ENCODE measurements around the gene AKAP7.
"Not testable (repeated sequence)": the region's sequence is repeated elsewhere in the genome, so short reads cannot be mapped to it uniquely, and the experiment has no call there.

AKAP7 gene

DNA sequence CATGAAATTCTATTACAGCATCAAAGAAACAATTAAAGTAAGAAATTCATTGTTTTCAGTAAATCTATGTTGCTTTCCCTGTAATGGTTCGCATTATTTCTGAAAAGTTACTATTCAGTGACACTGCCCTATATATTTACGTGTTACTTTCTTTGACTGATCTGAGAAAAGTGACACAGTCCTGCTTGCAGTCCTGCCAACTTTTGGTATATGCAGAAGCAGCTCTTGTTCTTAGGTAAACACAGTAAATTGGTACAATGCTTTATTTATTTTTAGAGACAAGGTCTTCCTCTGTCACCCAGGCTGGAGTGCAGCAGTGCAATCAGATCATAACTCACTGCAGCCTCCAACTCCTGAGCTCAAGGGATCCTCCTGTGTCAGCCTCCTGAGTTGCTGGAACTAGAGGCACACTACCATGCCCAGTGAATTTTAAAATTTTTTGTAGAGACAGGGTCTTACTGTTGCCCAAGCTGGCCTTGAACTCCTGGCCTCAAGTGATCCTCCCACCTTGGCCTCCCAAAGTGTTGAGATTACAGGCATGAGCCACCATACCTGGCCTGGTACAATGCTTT, 151.3 kb downstream of the AKAP7 start:
- FAIRE-seq (no peak), DNase-seq (ENCODE audit: insufficient read length, low spot score) (no peak)

GRCh38 chr6:131288214-131288613, 152.9 kb downstream of the AKAP7 start:
- FAIRE-seq (no peak), DNase-seq (ENCODE audit: insufficient read length, low spot score) (no peak)

- DNase-seq (ENCODE audit: insufficient read length, low spot score) (no peak), FAIRE-seq (no peak)
These were observed 155.7 kb downstream of the AKAP7 start for GRCh38 chr6:131290955-131291354.

- DNase-seq (ENCODE audit: insufficient read length, low spot score) (no peak), FAIRE-seq (no peak)
These were observed 157.1 kb downstream of the AKAP7 start for GRCh38 chr6:131292145-131292938.

- FAIRE-seq (no peak), DNase-seq (ENCODE audit: insufficient read length, low spot score) (no peak)
These were observed 158.2 kb downstream of the AKAP7 start for GRCh38 chr6:131293472-131293911.

DNA sequence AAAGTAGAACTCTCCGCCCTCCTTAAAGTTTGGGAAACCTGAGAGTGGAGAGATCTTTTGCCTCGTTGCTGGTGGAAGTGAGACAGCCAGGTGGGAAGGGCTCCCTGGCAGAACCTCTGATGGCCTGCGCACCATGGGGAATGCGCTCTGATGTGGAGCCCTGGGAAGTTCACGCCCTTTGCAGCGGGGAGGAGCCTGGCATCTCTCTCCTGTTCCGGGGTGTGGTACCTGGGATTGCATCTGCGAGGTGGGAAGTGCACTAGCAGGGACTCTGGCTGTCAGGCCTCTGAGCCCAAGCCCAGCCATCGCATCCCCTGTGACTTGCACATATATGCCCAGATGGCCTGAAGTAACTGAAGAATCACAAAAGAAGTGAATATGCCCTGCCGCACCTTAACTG, 159.8 kb downstream of the AKAP7 start:
- DNase-seq (ENCODE audit: insufficient read length, low spot score) (no peak), FAIRE-seq (no peak)

DNA sequence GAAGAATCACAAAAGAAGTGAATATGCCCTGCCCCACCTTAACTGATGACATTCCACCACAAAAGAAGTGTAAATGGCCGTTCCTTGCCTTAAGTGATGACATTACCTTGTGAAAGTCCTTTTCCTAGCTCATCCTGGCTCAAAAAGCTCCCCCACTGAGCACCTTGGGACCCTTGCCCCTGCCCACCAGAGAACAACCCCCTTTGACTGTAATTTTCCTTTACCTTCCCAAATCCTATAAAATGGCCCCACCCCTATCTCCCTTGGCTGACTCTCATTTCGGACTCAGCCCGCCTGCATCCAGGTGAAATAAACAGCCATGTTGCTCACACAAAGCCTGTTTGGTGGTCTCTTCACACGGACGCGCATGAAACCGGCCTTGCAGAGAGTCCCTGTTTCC, 165.6 kb downstream of the AKAP7 start:
- DNase-seq (ENCODE audit: insufficient read length, low spot score); FAIRE-seq: not testable (repeated sequence)

DNA sequence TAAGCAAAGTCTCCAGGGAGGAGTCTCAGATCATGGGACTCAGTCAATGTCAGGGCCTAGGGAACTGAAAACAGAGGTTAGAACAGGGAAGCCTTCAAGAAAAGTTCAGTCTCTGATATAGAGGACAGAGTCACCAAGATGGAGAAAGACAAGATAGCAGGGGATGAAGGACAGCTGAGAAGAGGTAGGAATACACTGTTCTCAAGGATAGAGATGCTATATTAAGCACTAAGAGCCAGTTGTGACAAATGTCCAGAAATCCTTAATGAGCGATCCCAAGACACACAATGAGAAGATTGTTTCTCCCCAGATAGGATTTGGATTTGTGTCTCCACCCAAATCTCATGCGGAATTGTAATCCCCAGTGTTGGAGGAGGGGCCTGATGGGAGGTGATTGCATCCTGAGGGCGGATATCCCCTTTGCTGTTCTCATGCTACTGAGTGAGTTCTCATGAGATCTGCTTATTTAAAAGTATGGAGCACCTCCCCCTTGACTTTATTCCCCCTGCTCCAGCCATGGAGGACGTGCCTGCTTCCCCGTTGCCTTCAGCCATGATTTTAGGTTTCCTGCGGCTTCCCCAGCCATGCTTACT, 168.2 kb downstream of the AKAP7 start:
- FAIRE-seq, result no peak
- DNase-seq (ENCODE audit: insufficient read length, low spot score), result no peak

- FAIRE-seq (no peak), DNase-seq (ENCODE audit: insufficient read length, low spot score) (no peak)
These were observed 170.0 kb downstream of the AKAP7 start for GRCh38 chr6:131305037-131305850.

- FAIRE-seq (no peak), DNase-seq (ENCODE audit: insufficient read length, low spot score) (no peak)
These were observed 174.2 kb downstream of the AKAP7 start for GRCh38 chr6:131309437-131309836.

DNA sequence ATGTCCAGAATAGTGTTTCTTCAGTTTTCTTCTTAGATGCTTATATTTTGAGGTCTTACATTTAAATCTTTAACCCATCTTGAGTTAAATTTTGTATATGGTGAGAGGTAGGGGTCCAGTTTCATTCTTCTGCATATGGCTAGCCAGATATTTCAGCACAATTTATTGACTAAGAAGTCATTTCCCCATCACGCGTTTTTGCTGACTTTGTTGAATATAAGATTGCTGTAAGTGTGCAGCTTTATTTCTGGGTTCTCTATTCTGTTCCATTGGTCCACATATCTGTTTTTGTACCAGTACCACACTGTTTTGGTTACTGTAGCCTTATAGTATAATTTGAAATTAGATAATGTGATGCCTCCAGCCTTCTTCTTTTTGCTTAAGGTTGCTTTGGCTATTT, 179.6 kb downstream of the AKAP7 start:
- no peak for DNase-seq (ENCODE audit: insufficient read length, low spot score)
- FAIRE-seq, result no peak

DNA sequence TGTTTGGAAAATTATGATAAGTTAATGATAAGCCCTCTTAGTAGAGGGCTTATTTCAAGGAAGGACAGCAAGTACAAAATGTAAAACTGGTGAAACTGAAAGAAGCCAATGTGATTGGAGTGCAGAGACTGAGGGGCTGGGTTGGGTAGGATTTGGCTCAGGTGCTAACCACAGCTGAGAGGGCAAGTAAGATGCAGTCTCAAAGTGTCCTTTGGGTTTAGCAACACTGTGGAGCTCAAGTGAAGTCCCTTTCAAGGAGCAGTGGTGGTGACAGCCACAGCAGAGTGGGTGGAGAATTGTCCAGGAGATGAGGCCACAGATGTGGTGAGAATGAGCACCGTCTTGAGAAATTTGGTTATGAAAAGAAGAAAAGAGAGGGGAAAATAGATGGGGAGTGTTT, 181.4 kb downstream of the AKAP7 start:
- FAIRE-seq (no peak), DNase-seq (ENCODE audit: insufficient read length, low spot score) (no peak)

DNA sequence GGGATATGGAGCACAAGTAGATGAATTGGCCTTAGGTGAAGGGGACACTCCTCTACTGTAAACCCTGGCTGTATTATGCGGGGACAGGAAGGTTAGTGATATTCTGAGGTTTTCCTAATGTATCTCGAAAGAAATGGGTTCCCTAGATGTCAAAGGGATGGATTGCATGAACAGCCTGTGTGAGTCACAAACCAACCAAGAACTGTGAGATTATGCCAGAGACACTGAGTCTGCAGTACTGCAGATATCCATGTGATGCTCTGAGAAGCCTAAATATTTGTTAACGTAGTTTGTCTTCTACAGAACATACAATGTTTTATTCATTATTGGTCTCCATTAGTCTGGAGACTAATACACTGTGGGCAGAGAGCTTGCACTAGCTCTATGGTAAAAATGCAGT, 182.2 kb downstream of the AKAP7 start:
- DNase-seq (ENCODE audit: insufficient read length, low spot score) (no peak), FAIRE-seq (no peak)

DNA sequence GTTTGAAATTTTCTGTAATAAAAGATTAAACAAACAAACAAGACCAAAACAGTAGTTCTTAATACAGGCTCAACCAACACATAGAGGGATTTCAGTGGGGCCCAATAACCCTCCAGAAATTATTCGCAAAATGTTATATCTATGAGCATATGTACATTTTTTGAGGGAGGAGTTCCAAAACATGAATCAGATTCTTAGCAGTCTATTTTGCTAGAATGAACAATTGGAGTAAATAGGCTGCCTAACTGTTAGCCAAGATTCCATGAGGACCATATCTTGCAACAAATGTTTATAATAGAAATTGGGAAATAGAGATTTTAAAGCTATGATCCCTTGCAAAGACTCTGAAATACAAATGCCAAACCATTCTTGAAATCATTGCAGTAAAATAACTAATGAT, 186.3 kb downstream of the AKAP7 start:
- FAIRE-seq (no peak), DNase-seq (ENCODE audit: insufficient read length, low spot score) (no peak)

- FAIRE-seq, result no peak
- DNase-seq (ENCODE audit: insufficient read length, low spot score), result no peak
These were observed 186.9 kb downstream of the AKAP7 start for GRCh38 chr6:131322125-131322524.

DNA sequence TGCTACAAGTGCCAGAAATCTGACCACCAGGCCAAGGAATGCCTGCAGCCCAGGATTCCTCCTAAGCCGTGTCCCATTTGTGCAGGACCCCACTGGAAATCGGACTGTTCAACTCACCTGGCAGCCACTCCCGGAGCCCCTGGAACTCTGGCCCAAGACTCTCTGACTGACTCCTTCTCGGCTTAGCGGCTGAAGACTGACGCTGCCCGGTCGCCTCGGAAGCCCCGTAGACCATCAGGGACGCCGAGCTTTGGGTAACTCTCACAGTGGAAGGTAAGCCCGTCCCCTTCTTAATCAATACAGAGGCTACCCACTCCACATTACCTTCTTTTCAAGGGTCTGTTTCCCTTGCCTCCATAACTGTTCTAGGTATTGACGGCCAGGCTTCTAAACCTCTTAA, 190.4 kb downstream of the AKAP7 start:
- not testable (repeated sequence) for FAIRE-seq; DNase-seq (ENCODE audit: insufficient read length, low spot score)

- FAIRE-seq; DNase-seq (ENCODE audit: insufficient read length, low spot score): not testable (repeated sequence)
These were observed 193.5 kb downstream of the AKAP7 start for GRCh38 chr6:131328727-131329126.

DNA sequence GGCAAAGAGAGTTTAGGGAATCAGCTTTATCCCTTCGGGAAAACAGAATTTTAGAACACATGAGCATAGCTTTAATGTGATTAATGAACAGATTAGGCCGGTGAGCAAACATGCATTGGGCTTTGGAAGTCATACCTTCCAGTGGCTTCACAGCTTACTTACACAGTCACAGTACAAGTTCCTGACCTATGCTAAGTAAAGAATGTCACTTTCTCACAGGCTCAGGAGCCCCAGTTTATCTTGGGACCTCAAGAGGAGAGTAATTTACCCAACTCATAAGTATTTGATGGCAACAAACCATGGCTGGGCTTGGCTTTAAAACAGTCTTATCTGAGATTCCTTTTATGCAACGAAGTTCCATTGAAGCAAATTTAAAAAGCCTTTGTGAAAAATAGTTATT, 195.9 kb downstream of the AKAP7 start:
- no peak for DNase-seq (ENCODE audit: insufficient read length, low spot score)
- no peak for FAIRE-seq

- no peak for FAIRE-seq
These were observed 196.9 kb downstream of the AKAP7 start for GRCh38 chr6:131331873-131332781.

More at GRCh38 chr6:131331873-131332781, 196.9 kb downstream of the AKAP7 start:
- DNase-seq (ENCODE audit: insufficient read length, low spot score), result no peak

Measured in GM19239 (cell line).